Thoracic aorta (tissue), 2 donors: ENCODE measurements around the gene PLD6. TPM values are rescaled to one million over a fixed set of nuclear protein-coding genes. Genes with fewer than 3 reads are reported as not detected.

Experiments
- ATAC-seq: fragments of 150-250 bp; one replicate; pipeline ENCODE4 v1.8.0; 2017; ENCODE audit warnings: low read depth; ENCODE audit not compliant: insufficient number of reproducible peaks, low FRiP score
- DNase-seq: peaks from one replicate; pipeline ENCODE4 v3.0.0-alpha.2; 2020; ENCODE audit warnings: low spot score
- H3K27ac ChIP-seq, 2 donors: fragments of 200-600 bp; sonication (generic); 1 replicate in 1 of 2; 2 replicates in 1 of 2; pipeline ENCODE4 v1.5.1; 2016; ENCODE audit warnings: mild to moderate bottlenecking in 2 of 2, moderate library complexity in 2 of 2
- H3K27me3 ChIP-seq: fragments of 200-600 bp; sonication (generic); replicated peaks from 2 replicates; pipeline ENCODE4 v1.6.0; 2016; ENCODE audit warnings: mild to moderate bottlenecking; ENCODE audit not compliant: insufficient read depth
- H3K36me3 ChIP-seq: fragments of 200-600 bp; sonication (generic); one replicate; pipeline ENCODE4 v1.5.1; 2016
- H3K4me1 ChIP-seq, 2 donors: fragments of 200-600 bp; sonication (generic); 1 replicate in 1 of 2; 2 replicates in 1 of 2; pipeline versions ENCODE4 v1.5.1 to v1.6.0; 2016; ENCODE audit warnings: low read depth in 2 of 2, mild to moderate bottlenecking in 1 of 2; ENCODE audit not compliant: control insufficient read depth in 1 of 2
- H3K4me3 ChIP-seq: fragments of 200-600 bp; sonication (generic); 2 replicates; pipeline ENCODE4 v1.5.1; 2016; ENCODE audit warnings: mild to moderate bottlenecking
- H3K9me3 ChIP-seq: fragments of 200-600 bp; sonication (generic); 2 replicates; pipeline ENCODE4 v1.5.1; 2016
- total RNA-seq, 2 donors: library from RNA; depleted of rRNA; stranded (reverse); fragments of >200 nt; gene quantifications; one replicate each; pipeline versions ENCODE4 v1.1.0 to v1.2.3, GENCODE V29; 2016
- TF ChIP-seq, protein P1 (sequence below): fragments of 200-600 bp; sonication (generic); IDR thresholded peaks from one replicate; pipeline ENCODE4 v1.5.1; 2019; ENCODE audit warnings: antibody characterized with exemption

Gene PLD6
- total RNA-seq, 2 donors from 2014 or later, result 0.68 to 5.5 TPM

DNA sequence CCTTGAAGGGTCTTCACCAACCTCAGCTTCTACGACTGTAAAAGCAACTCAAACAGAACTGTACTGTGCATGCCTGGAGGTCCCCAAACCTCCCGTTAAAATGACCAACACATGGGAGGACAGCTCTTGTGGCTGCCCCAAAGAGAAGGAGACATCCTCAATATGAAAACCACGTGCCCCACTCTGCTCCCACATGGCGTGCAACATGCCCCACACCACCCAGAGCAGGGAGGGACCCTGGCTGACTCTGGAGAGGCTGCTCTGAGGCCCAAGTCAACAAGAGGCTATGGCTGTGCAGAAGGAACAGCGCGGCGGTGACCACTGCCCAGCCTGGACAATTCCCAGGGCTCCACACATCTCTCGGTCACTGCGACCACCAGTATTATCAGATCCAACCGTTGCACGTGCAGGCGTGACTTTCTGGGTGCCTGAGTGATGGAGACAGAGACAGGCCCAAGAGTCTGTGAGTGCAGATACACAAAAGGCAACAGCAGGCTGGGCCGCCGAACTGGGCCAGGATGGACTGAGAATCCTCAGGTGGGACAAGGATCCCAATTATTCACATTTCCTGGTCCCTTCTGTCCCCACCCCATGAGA is 1.4 kb downstream of the PLD6 start:
- H3K4me1 ChIP-seq, result peaks cover 18 to 43% of the 10 kb centered on the region in 2 donors
- H3K4me3 ChIP-seq, result peak overlapping the region; percentile 66
- H3K27me3 ChIP-seq, result no peaks in the 10 kb centered on the region
- ATAC-seq, result no peak
- no peaks in the 10 kb centered on the region for H3K36me3 ChIP-seq
- H3K27ac ChIP-seq, result peak overlapping the region; percentile 69 to 72
- no peak for DNase-seq
- TF ChIP-seq, protein P1, sequence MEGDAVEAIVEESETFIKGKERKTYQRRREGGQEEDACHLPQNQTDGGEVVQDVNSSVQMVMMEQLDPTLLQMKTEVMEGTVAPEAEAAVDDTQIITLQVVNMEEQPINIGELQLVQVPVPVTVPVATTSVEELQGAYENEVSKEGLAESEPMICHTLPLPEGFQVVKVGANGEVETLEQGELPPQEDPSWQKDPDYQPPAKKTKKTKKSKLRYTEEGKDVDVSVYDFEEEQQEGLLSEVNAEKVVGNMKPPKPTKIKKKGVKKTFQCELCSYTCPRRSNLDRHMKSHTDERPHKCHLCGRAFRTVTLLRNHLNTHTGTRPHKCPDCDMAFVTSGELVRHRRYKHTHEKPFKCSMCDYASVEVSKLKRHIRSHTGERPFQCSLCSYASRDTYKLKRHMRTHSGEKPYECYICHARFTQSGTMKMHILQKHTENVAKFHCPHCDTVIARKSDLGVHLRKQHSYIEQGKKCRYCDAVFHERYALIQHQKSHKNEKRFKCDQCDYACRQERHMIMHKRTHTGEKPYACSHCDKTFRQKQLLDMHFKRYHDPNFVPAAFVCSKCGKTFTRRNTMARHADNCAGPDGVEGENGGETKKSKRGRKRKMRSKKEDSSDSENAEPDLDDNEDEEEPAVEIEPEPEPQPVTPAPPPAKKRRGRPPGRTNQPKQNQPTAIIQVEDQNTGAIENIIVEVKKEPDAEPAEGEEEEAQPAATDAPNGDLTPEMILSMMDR, result no peak
- H3K9me3 ChIP-seq, result no peaks in the 10 kb centered on the region

DNA sequence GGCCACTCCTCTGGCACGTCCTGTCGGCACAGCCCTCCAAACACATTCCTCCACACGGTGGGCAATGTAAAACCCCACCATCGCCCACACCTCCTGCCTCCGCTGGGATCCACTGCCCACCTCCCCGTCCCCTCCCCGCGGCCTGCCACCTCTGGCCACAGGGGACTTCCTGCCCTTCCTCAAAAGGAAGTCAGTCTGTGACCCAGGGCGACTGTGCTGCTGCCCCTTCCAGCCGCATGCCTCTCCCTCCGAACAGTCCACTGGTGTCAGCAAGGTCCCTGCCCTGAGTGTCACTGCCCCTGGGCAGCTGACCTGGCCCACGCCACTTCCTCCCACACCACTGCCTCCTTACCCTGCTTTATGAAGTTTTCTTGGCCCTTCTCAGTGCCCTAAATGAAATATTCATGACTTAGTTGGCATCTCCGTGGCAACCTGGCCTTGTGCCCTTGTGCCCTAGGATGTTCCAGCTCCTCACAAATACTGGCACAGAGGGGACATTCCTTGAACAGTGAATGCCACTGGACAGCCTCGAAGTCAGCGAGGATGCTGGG is 2.0 kb downstream of the PLD6 start:
- H3K4me3 ChIP-seq, result peak overlapping the region; percentile 66

DNA sequence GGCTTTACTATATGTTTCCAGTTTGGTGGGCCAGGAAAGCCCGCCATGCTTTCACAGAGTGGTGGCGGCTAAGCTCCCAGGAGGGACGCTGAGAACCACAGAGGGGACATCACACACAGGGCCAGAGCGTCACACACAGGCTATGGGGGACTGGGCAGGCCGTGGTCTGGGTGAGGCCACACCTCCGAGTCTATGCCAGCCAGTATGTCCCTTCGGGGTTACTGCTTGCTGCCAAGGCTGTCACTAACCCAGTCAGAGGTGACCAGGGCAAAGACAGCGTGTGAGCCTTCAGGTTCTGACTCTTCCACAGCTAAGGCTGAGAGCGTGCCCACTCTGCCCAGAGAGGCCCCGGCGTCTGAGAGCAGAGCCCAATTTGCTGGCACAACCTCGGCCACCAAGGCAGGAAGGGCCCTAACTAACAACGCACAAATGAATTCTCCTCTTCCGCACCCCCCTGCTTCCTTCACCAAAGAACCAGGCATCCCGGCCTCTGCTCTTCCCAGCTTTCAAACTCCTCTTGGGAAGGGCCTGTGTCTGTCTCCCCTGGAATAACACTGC is 2.9 kb downstream of the PLD6 start:
- DNase-seq, result no peak
- no peak for ATAC-seq
- TF ChIP-seq, protein P1, result no peak
- peak overlapping the region; percentile 66 for H3K4me3 ChIP-seq
- H3K27ac ChIP-seq, result peak overlapping the region; percentile 69 to 74
- H3K36me3 ChIP-seq, result no peaks in the 10 kb centered on the region
- no peaks in the 10 kb centered on the region for H3K27me3 ChIP-seq
- peaks cover 18 to 43% of the 10 kb centered on the region in 2 donors for H3K4me1 ChIP-seq
- no peaks in the 10 kb centered on the region for H3K9me3 ChIP-seq

More for the DNA sequence above, 2.0 kb downstream of the PLD6 start:
- peaks cover 18 to 43% of the 10 kb centered on the region in 2 donors for H3K4me1 ChIP-seq
- no peaks in the 10 kb centered on the region for H3K36me3 ChIP-seq
- ATAC-seq (peak; percentile 39), DNase-seq (no peak)
- no peaks in the 10 kb centered on the region for H3K27me3 ChIP-seq
- peak overlapping the region; percentile 69 to 74 for H3K27ac ChIP-seq
- no peaks in the 10 kb centered on the region for H3K9me3 ChIP-seq
- TF ChIP-seq, protein P1, result no peak

DNA sequence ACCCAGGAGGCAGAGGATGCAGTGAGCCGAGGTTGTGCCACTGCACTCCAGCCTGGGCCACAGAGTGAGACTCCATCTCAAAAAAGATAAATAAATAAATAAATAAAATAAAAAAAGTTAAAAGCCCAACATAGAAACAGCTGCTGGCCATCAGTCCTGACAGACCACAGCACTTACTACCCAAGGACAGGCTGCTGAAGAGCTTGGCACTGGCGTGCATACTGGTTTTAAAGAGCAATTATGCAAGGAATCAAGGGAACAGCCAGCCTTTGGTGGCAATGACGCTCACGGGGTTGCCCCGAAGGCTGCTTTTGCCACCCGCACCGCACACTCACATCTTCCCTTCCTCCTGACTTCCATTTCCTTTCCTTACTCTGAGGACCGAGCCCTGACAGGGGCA is 4.2 kb downstream of the PLD6 start:
- Histone ChIP-seq H3K36me3 (no peaks in the 10 kb centered on the region), H3K4me1 (peaks cover 18 to 40% of the 10 kb centered on the region in 2 donors), H3K4me3 (no peak overlapping the region), H3K27ac (no peak overlapping the region), H3K27me3 (no peaks in the 10 kb centered on the region), H3K9me3 (no peaks in the 10 kb centered on the region)
- DNase-seq (no peak), ATAC-seq (no peak)
- TF ChIP-seq, protein P1, result no peak

DNA sequence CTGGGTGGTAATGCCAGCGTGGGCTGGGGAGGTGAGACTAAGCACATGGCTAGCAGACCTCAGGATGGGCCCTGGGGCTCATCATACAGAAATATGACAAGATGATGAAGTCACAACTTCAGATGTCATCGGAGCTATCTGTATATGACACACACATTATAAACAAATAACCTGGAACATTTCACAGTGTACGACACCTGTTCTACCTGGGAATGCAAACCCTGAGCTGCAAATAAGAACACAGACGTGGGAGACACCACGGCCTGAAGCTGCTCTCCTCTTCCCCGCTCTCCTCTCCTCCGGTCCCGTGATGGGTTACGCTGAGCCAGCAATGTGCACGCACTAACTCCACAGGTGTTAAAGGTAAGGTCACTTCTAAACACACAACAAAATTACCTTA is 4.9 kb downstream of the PLD6 start:
- Histone ChIP-seq H3K9me3 (no peaks in the 10 kb centered on the region), H3K27me3 (no peaks in the 10 kb centered on the region), H3K36me3 (no peaks in the 10 kb centered on the region), H3K4me3 (no peak overlapping the region), H3K4me1 (peaks cover 18 to 34% of the 10 kb centered on the region in 2 donors), H3K27ac (no peak overlapping the region)
- ATAC-seq, result no peak
- DNase-seq, result no peak
- TF ChIP-seq, protein P1, result no peak
